HS-27A (cell line): ENCODE results near the gene ATOH7.
"Not testable (repeated sequence)": the region's sequence is repeated elsewhere in the genome, so short reads cannot be mapped to it uniquely, and the experiment has no call there.

Experiments used
- DNase-seq: peaks from one replicate; pipeline ENCODE4 v3.0.0-alpha.2; 2012; ENCODE audit warnings: low read depth, missing footprints

Gene ATOH7

DNA sequence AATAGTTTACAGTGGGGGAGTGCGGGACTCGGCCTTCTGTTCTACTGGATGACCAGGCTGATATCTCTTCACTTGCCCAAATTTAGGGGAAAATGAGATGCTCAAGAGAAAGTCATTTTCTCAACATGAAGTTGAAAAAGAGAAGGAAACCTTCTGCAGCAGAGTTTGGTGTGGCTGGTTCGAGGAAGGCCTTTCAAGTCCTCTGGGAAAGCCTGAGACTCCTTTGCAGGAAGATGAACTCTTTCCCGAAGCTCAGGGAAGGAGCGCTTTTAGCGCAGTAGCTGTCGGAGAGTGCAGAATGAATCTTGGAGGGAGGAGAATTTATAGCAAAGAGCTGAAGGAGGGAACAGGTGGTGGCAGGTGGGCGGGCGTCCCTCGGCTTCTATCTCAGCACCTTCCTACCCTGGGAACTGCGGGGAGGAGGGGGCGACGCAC, at the start of gene ATOH7:
TSS of gene ATOH7 (minus strand) at position 297 of the 435 bp plus-strand sequence. CDS start 436 bp downstream, outside the sequence.
- DNase-seq: no peak

DNA sequence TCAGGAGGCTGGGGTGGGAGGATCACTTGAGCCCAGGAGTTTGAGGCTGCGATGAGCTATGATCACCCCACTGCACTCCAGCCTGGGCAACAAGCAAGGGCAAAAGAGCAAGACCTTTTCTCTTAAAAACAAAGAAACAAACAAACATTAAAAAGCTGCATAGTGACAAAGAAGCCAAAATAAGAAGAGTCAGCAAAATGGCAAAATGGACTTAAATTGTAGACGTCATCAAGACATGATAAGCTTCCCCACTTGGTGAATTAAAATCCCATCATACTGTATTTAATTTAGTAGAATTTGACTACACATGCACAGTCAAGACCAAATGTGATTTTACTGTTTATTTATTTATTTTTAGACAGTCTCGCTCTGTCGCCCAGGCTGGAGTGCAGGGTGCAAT, 48.8 kb upstream of the ATOH7 start:
- no peak for DNase-seq

DNA sequence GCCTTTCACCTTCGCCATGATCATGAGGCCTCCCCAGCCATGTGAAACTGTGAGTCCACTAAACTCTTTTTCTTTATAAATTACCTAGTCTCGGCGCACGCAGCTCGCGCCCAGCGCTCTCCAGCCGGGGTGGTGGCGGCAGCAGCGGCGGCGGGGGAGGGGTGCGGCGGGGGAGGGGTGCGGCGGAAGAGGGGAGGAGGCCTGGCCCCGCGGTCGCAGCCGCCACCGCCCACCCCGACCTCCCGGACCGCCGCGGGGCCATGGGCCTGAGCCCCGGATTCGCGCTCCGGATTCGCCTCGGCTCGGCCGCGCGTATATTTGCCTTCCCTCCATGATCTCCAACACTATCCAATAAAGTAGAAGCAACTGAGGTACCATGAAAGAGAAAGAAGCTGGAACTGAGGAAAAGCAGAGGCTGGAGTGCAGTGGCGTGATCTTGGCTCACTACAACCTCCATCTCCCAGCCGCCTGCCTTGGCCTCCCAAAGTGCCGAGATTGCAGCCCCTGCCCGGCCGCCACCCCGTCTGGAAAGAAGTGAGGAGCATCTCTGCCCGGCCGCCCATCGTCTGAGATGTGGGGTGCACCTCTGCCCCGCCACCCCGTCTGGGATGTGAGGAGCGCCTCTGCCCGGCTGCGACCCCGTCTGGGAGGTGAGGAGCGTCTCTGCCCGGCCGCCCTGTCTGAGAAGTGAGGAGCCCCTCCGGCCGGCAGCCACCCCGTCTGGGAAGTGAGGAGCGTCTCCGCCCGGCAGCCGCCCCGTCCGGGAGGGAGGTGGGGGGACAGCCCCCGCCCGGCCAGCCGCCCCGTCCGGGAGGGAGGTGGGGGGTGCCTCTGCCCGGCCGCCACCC, 47.2 kb upstream of the ATOH7 start:
- DNase-seq: not testable (repeated sequence)

DNA sequence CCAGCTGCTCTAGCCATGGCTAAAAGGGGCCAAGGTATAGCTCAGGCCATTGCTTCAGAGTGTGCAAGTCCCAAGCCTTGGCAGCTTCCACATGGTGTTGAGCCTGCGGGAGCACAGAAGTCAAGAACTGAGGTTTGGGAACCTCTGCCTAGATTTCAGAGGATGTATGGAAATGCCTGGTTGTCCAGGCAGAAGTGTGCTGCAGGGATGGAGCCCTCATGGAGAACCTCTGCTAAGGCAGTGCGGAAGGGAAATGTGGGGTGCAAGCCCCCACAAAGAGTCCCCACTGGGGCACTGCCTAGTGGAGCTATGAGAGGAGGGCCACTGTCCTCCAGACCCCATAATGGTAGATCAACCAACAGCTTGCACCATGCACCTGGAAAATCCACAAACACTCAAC, 45.9 kb upstream of the ATOH7 start:
- not testable (repeated sequence) for DNase-seq

DNA sequence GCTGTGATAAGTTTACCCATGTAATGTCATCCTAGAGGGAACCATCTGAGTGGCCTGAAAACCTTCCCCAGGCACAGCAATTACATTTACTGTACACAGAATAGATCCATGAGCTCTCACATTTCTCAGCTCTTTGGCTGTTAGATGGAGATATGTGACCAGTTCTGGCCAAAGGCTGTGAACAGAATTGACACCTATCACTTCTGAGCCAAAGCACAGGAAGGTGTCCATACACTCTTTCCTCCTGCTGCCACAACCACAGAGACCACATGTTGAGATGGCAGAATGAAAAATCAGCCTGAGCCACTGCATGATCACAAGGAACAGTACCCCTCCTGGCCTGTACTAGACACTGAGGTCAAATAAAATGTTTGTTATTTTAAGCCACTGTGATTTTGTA, 44.3 kb upstream of the ATOH7 start:
- DNase-seq: no peak

DNA sequence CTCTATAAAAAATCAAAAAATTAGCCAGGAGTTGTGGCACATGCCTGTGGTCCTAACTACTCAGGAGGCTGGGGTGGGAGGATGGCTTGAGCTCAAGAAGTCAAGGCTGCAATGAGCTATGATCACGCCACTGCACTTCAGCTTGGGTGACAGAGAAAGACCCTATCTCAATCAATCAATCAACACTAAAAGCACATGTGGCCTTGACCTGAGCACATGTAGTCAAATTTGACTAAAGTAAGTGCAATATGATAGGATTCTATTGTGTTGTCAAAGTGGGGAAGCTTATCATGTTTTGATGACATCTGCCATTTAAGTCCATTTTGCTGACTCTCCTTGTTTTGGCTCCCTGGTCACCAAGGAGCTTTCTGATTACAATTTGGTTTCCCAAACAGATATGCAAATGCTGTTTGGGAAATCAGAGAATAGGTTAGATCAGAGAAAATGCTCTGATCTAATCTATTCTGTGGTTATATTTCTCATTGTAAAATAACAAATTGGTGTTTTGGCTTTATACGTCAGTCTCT, 43.8 kb upstream of the ATOH7 start:
- no peak for DNase-seq

DNA sequence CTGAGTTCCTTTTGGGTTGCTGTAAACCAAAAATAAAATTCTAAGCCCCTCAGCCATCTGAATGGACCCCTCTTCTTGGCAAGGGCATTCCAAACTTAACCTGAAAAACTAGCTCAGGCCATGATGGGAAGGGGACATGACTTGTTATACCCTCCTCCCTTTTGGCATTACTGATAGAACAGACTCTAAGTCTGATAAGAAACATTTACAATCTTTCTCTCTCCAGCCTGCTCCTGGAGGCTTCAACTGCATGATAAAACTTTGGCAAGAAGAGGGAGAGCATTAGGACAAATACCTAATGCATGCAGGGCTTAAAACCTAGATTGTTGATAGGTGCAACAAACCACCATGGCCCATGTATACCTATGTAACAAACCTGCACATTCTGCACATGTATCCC, 40.9 kb upstream of the ATOH7 start:
- DNase-seq: no peak

DNA sequence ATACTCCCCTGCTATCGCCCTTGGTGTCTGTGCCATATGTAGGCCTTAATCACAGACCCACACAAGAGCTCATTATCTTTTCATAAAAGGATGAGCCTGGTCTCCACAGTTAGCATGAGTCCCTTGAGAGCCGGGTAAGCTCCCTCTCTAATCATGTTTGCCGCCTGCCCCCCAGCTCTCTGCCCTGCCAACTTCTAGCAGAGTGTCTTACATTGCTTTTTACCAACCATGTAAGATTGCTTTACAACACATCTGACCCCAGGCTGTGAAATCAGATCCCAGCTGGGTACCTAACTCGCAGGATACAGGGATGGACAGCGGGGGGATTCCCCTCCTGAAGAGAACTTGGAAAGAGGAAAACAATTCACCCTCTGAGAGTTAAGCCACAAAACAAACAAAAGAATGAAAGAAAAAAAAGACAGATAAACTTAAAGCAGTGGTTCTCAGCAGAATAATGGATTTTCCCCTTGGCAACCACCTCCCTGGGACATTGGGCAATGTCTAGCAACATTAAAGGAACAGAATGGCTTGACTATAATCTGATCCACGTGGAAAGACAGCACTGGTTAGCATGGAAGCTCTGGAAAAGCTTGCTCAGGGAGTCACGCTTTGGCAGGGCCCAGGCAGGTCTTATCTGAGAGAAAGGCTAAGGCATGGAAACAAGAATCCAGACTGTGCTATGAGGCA, 39.4 kb upstream of the ATOH7 start:
- DNase-seq: no peak

DNA sequence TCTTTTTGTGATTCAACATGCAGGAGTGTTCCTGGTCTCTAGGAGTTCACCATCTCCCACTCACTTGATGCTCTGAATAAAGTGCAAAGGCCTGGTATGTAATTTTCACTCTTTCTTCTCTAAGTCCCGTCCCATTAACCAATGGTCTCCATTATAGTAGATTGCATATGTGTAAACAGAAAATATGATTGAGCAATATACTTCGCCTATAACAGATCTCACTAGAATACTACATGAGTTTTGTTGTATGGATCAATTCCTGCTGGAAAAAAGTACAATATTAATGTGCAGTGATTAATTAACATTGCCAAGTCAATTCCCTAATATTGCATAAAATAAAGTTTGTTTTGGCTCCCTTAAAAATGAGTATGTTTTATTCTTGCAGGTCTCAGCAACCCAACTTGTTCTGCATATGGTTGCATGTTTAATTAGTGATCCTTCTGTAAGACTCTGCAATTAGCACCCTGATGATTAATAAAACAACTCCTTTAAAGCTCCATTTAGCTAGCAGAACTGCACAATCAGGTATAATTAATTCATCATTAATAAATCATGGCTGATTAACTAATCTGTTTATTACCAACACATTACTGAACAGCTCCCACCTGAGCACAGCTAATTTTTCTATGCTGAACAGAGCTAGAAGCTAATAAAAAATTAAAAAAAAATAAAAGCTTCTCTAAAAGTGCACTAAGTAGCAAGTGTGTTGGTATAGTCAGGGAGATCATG, 37.8 kb upstream of the ATOH7 start:
- DNase-seq: no peak

DNA sequence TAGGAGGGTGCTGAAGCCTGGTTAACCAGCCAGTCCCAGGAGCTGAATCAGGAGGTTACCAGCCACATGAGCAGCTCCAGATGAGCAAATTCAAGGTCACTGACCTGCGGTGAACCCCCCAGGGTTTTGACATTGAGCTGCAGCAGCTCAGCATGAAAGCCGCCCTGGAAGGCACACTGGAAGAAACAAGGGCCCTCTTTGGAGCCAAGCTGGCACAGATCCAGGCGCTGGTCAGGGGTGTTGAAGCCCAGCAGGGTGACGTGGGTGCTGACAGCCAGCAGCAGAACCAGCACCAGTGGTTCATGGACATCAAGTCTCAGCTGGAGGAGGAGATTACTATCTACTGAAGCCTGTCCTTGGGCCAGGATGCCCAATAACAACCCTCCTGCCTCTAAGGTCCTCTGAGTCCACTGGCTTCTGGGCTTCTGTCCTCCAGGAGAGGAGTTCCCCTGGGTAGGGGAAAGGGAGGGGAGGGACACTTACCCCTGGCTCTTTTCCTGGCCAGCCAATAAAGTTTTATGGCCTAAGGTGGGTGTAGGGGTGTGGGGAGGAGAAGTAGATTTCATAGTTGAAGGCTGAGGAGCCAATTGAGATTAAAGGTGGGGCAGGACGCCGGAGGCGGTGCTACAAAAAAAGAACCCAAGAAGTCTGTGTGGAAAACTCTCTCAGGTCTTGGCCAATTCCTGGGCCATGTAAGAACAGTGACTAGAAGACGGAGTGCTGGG, 29.4 kb upstream of the ATOH7 start:
- no peak for DNase-seq

DNA sequence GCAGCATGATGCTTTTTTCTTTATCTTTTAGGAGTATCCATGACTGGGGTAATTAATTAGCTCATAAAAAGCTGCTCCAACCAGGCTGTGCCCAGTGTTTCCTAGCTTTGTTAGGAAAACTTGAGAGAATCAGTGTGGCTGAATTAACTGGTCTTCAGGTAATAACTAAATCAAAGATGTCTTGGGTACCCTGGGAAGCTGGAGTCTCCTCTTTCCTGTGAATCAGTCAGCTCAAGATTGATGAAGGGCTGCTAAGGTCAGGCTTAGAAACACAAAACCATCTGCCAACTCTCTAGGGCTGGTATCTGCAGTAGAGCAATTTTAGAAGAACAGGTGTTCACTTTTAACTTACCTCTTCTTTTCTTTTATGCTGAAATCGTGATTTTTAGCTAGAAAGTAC, 21.4 kb upstream of the ATOH7 start:
- no peak for DNase-seq

DNA sequence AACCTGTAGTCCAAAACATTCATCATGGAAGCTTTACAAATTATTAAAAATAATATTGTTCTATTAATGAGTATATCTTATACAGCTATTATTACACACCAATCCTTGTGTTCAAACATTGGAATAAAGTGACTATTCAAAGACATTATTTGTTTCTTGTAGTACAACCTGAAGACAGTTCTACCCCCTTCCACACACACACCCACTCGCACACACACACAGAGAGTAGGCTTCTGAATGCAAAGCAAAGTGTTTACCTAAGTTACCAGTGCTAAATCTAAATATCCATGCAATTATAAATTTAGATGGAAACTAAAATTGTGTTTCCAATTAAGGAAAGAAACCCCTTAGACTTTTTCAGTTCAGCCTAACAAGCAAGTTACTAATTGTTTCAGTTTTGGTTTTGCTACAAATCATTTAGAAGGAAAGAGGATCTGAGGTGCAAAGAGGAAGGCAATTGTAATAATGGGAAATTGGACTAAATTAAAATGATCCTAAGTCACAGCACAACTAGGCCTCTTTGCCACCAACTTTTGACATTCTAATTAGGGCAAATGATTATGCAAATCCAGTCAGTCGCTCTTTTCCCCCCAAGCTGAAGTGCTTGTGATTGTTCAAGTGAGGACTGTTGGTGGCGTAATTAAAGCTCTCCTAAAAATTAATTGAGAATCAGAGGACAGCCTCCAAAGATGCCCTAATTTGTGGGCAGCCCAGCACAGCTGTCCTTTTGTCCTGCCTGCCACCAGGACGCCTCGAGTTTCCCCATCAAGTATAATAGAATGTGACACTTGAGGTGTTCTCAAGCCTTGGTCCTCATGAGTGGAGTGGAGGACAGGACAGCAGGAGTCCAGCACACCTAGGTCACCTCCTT, 19.9 kb upstream of the ATOH7 start:
- no peak for DNase-seq

DNA sequence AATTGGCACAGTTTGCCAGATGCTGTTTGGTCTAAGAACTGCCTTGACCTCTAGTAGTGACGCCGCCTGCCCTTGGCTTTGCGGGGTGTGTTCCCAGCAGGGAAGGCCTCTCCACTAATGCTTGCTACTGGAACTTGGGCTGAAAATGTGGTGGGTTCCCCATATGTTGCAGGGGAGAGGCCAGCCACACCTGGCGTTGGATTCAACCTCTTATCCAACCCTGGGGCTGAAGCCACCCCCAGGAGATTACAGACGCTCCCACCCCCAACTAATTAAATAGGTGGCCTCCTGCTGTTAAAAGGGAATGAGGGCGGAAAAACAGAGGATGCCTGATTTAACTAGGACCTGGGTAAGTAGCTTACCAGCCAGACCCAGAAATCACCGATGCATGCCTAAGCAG, 19.2 kb upstream of the ATOH7 start:
- no peak for DNase-seq

DNA sequence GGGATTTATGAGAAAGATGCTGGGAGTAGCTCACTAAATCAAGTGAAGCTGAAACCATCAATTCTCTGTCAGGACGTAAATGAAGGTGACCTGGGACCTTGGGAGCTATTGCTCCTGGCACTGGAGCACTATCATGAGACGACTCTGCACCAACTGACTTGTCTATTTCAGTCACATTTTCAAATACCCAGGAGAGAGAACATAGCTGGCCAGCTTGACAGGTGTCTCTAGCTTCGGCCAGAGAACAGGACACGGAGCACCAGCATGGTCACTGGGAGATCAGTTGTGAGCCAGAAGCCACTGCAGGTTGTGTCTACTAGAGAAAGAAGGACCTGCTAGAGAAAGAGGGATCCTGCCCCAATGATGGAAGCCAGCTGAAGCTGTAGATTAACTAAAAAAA, 17.4 kb upstream of the ATOH7 start:
- DNase-seq: no peak

DNA sequence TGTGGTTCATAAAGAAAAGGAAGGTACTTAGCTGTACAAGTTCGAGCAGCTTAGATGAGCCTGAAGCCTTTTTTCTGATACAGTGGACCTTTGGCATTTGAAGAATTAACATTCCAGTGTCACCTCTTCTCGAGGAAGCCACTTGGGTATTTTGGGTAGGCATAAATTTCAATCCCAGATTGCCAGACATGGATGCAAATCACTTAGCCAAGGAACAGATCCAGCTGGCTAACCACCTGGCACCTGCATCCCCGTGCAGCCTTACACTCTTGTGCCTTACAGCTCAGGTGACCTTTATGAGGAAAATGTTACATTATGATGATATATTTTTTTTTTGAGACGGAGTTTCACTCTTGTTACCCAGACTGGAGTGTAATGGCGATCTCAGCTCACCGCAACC, 16.0 kb upstream of the ATOH7 start:
- DNase-seq: no peak

DNA sequence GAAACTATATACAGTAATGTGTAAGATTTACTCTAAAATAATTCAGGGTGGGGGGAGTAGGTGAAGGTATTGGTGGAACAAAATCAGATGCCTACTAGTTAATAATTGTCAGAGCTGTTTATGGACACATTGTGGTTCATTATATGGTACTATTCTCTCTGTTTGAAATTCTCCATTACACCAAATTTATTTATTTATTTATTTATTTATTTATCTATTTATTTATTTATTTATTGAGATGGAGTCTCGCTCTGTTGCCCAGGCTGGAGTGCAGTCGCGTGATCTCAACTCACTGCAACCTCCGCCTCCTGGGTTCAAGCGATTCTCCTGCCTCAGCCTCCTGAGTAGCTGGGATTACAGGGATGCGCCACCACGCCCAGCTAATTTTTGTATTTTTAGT, 14.5 kb upstream of the ATOH7 start:
- DNase-seq: not testable (repeated sequence)

DNA sequence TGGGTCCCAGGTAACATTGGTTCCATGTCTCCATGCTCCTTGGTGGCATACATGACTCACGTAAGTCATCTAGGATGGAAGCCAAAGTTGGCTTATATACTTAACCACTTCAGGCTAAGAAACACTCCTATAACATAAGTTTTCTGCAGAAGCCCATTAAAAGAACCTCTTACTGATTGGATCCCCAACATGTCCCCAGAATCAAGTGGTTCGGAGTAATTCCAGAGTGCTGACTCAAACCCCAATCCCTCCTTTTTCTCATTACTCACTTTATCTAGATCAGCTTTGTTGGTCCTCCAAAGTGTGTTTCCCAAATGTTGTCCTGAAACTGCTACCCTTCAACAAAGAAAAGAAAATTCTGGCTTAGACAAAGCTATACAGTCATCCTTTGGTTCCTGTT, 10.1 kb upstream of the ATOH7 start:
- no peak for DNase-seq

DNA sequence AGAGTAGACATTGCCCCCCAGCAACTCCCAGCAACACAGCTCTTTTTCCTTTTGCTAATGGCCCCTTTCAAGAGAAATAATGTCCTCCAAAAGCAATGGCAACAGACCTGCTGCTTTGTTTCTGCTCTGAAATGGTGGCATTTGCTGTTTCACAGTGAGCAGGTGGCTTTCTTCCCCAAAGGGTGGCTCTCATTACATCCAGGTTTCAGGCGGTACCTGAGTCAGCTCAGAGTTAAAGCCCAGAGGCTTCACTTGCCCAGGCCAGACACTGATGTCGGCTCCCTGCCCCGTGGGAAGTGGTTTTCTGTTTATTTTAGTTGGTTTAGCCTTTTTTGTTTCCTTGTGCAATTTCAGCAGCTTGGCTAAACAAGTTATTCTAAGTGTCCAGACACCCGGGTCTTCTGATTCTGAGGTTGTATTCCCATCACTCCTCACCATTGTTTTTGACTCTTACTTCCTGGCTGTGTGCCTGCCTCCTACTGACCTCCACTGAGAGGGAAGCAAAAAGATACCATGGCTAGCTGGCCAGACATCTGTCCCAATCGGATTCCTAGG, 7.8 kb upstream of the ATOH7 start:
- DNase-seq: no peak

DNA sequence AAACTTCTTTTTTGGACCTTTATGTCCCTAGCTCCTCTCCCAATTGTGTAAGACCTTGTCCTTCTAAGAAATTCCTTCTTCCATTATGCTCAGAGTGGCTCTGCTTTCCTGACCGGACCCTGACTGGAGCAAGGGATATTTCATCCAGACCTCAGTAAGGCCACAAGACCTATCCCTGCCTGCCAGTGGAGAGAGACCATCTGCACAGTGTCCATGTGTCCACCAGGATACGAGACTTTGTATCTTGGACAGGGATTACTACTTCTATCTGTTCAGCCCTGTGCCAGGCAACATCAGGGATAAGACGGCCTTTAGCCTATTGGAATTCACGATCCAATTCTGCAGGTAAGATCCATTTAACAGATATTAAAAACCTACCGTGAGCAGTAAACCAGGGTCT, 7.2 kb upstream of the ATOH7 start:
- DNase-seq: no peak

DNA sequence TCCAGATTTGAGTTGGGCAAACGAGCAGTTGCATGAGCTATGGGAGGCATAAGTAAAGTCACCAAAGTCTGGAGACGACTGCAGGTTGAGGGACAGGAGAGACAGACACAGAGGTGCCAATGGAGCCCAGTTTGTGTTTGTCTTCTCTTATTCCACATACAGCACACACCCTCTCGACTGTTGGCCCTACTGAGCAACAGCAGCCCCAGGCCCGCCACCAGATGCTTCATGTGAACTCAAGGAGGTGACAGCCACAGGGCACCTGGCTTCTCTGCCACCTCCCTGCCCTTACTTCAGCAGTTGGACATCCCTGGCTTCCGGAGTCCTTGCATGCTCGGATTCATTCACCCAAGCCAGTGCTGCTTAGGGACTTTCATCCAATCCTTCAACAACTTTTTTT, 6.5 kb upstream of the ATOH7 start:
- no peak for DNase-seq

DNA sequence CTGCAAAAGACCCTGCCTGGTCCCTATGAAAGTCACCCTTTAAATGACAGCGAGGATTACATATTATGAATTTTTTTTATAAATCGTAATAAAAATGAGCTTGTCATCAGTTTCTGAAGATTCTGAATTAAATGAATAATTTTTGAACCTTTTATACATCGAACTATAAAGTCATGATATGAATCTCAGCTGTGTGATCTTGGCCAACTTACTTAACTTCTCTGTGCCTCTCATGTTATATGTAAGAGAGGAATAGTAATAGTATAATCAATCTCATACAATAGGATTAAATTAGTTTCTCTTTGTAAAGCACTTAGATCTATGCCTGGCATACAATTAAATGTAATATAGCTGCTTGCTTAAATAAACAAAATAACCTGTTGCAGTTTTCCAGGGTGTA, 5.3 kb upstream of the ATOH7 start:
- DNase-seq: no peak
